H1 (cell line): ENCODE data around the gene BIK. TPM values are rescaled to one million over a fixed set of nuclear protein-coding genes. Genes with fewer than 3 reads are reported as not detected.

Experiments used
- ASH2L ChIP-seq: fragments of 200-600, 300-600 bp; sonication (generic); IDR thresholded peaks from one replicate; pipeline ENCODE4 v1.7.1; 2017; ENCODE audit warnings: low read length
- BACH1 ChIP-seq: IDR thresholded peaks from 2 replicates; pipeline ENCODE4 v1.6.1; 2012; ENCODE audit warnings: low read length, improper control_type of control experiment
- BCL11A ChIP-seq, 2 experiments: IDR thresholded peaks; one replicate each; pipeline ENCODE4 v1.6.1; 2011; ENCODE audit warnings: low read depth in 2 of 2, low read length in 2 of 2, mild to moderate bottlenecking in 2 of 2
- CEBPB ChIP-seq: IDR thresholded peaks from 2 replicates; pipeline ENCODE4 v1.6.1; 2012; ENCODE audit warnings: low read depth, low read length
- EZH2 ChIP-seq: fragments of 200-600 bp; sonication (generic); IDR thresholded peaks from 2 replicates; pipeline ENCODE4 v1.7.1; 2012; ENCODE audit warnings: low read depth, mild to moderate bottlenecking, moderate library complexity, low read length, inconsistent platforms; ENCODE audit not compliant: severe bottlenecking
- FOSL1 ChIP-seq: IDR thresholded peaks from 2 replicates; pipeline ENCODE4 v1.6.1; 2011; ENCODE audit warnings: mild to moderate bottlenecking, low read depth, low read length, moderate library complexity; ENCODE audit not compliant: insufficient read depth
- GTF2F1 ChIP-seq: IDR thresholded peaks from 2 replicates; pipeline ENCODE4 v1.6.1; 2012; ENCODE audit warnings: low read depth, low read length, improper control_type of control experiment, borderline replicate concordance
- JUN ChIP-seq: IDR thresholded peaks from 2 replicates; pipeline ENCODE4 v1.6.1; 2011; ENCODE audit warnings: low read depth, mild to moderate bottlenecking, improper control_type of control experiment, low read length
- KDM1A ChIP-seq: fragments of 200-600, 300-600 bp; sonication (generic); IDR thresholded peaks from 2 replicates; pipeline ENCODE4 v1.7.1; 2016; ENCODE audit warnings: mild to moderate bottlenecking, low read length, borderline replicate concordance
- NANOG ChIP-seq: IDR thresholded peaks from 2 replicates; pipeline ENCODE4 v1.6.1; 2011; ENCODE audit warnings: low read length, low read depth, mild to moderate bottlenecking, inconsistent platforms; ENCODE audit not compliant: insufficient read depth, poor library complexity, severe bottlenecking
- PHF8 ChIP-seq: fragments of 200-600 bp; sonication (generic); conservative IDR thresholded peaks from 2 replicates; pipeline ENCODE4 v1.7.1; 2012; ENCODE audit warnings: low read depth, mild to moderate bottlenecking, inconsistent platforms, low read length, moderate library complexity
- POLR2A ChIP-seq, 2 experiments: IDR thresholded peaks; 1 replicate in 1 of 2; 2 replicates in 1 of 2; pipeline ENCODE4 v1.6.1; 2011; ENCODE audit warnings: low read depth in 2 of 2, low read length in 2 of 2, mild to moderate bottlenecking in 2 of 2; ENCODE audit errors: control extremely low read depth in 1 of 2
- POU5F1 ChIP-seq: IDR thresholded peaks from 2 replicates; pipeline ENCODE4 v1.6.1; 2011; ENCODE audit warnings: low read depth, mild to moderate bottlenecking, low read length, moderate library complexity
- RBBP5 ChIP-seq: IDR thresholded peaks from 2 replicates; pipeline ENCODE4 v1.7.1; 2012; ENCODE audit warnings: low read depth, mild to moderate bottlenecking, inconsistent platforms, low read length, moderate library complexity, borderline replicate concordance
- SP4 ChIP-seq: IDR thresholded peaks from 2 replicates; pipeline ENCODE4 v1.6.1; 2012; ENCODE audit warnings: low read length, inconsistent platforms
- SUZ12 ChIP-seq: fragments of 200-600 bp; sonication (generic); IDR thresholded peaks from 2 replicates; pipeline ENCODE4 v1.6.1; 2012; ENCODE audit warnings: mild to moderate bottlenecking, inconsistent platforms, low read length, moderate library complexity, mixed read lengths
- TAF1 ChIP-seq: IDR thresholded peaks from 2 replicates; pipeline ENCODE4 v1.6.1; 2011; ENCODE audit warnings: mild to moderate bottlenecking, low read depth, low read length
- TCF12 ChIP-seq: IDR thresholded peaks from 2 replicates; pipeline ENCODE4 v1.6.1; 2011; ENCODE audit warnings: low read depth, mild to moderate bottlenecking, low read length
- YY1 ChIP-seq: IDR thresholded peaks from 2 replicates; pipeline ENCODE4 v1.6.1; 2011; ENCODE audit warnings: low read depth, mild to moderate bottlenecking, low read length
- ZNF274 ChIP-seq: IDR thresholded peaks from 2 replicates; pipeline ENCODE4 v1.7.0; 2012; ENCODE audit warnings: low read length, borderline replicate concordance; ENCODE audit errors: extremely low read depth
- polyA plus RNA-seq, 7 experiments: library from polyadenylated mRNA; depleted of rRNA in 3 of 7; stranded (reverse) in 5 of 7; unstranded in 2 of 7; fragments of >200 nt in 5 of 7; fragments of 200-250 nt in 2 of 7; gene quantifications; 1 replicate in 5 of 7; 2 replicates in 1 of 7; 4 replicates in 1 of 7; pipeline versions ENCODE4 v1.2.1 to v1.2.3, GENCODE V29; 2011 to 2013; ENCODE audit warnings: missing spikeins in 2 of 7, mixed read lengths in 2 of 7
- total RNA-seq: library from RNA; stranded (reverse); fragmentation: NEBNext Ultra II Directional; extraction: Animal tissue kit (Norgen Biotek cat#: 25700); gene quantifications from 2 replicates; pipeline ENCODE4 v1.2.1, GENCODE V29; 2021
- TF ChIP-seq, protein P1 (sequence below): IDR thresholded peaks from 2 replicates; pipeline ENCODE4 v1.6.1; 2011; ENCODE audit warnings: low read depth, mild to moderate bottlenecking, low read length; ENCODE audit not compliant: insufficient read depth
- TF ChIP-seq, protein P2 (sequence below): IDR thresholded peaks from 2 replicates; pipeline ENCODE4 v1.6.1; 2011; ENCODE audit warnings: low read length, improper control_type of control experiment
- TF ChIP-seq, protein P3 (sequence below): IDR thresholded peaks from 2 replicates; pipeline ENCODE4 v1.6.1; 2012; ENCODE audit warnings: inconsistent platforms

The BIK gene
- total and polyA plus RNA-seq, 2 of the 8 experiments (the other 6 are each of a cell fraction or from before 2014, with no cell fraction given): 3.3 to 5.5 TPM

DNA sequence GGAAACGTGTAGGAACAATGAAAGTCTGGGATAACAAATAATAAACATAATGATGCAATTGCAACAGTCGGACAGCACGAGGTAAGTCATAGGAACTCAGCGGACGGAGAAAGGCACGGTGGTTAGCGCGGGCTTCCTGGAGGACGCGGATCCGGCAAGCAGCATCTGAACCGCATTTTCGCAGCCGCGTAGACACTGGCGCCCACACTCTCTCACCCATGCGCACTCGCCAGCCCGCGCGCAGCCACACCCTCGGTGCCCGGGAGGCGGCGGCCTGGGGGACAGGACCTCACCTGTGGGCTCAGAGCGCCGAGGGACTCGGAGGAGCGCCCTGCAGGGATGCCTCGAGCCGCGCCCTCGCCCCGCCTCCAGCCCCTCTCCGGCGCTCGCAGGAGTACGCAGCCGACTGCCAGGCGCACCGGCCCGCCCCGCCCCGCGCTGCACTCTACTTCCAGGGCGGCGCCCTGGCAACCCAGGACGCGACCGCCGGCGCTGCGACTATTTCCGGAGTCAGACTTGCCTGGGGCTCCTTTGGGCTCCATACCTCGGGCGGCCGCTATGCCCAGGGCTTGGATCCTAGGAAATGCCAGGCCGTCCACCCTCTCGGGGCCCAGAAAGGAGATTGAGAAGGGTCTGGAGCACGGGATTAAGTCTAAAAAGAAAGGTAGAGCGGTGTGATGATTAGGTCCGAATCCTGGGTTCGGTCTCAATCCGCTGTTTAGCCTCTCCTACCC, 21.4 kb upstream of the BIK start, which contains the start of gene TTLL1 (continued):
- no peak for TF ChIP-seq BCL11A (IDR thresholded peaks at IDR 0.05; ENCODE audit: low read depth in 2 of 2, low read length in 2 of 2)
- peak in 1 of 2 experiments; percentile 62; a peak in 2 of 3 replicates for TF ChIP-seq POLR2A (IDR thresholded peaks at IDR 0.05; ENCODE audit: control extremely low read depth in 1 of 2, low read depth in 2 of 2, low read length in 2 of 2)
- TF ChIP-seq POU5F1: no peak
- no peak for TF ChIP-seq FOSL1
- peak; percentile 64 for TF ChIP-seq ASH2L
- peak; percentile 22; the same call in 1 of the 2 replicates for TF ChIP-seq YY1
- no peak for TF ChIP-seq ZNF274
- TF ChIP-seq BACH1: no peak
- TF ChIP-seq SUZ12: no peak
- TF ChIP-seq TCF12: no peak
- TF ChIP-seq, protein P1, sequence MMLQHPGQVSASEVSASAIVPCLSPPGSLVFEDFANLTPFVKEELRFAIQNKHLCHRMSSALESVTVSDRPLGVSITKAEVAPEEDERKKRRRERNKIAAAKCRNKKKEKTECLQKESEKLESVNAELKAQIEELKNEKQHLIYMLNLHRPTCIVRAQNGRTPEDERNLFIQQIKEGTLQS: no peak
- no peak for TF ChIP-seq EZH2
- TF ChIP-seq, protein P2, sequence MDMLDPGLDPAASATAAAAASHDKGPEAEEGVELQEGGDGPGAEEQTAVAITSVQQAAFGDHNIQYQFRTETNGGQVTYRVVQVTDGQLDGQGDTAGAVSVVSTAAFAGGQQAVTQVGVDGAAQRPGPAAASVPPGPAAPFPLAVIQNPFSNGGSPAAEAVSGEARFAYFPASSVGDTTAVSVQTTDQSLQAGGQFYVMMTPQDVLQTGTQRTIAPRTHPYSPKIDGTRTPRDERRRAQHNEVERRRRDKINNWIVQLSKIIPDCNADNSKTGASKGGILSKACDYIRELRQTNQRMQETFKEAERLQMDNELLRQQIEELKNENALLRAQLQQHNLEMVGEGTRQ: peak; percentile 77
- TF ChIP-seq PHF8: peak; percentile 73; the same call in 1 of the 2 replicates
- TF ChIP-seq GTF2F1: no peak
- peak; percentile 65 for TF ChIP-seq CEBPB
- peak; percentile 23 for TF ChIP-seq NANOG
- no peak for TF ChIP-seq JUN
- TF ChIP-seq TAF1: peak; percentile 66
- peak; percentile 38; the same call in 1 of the 2 replicates for TF ChIP-seq SP4
- TF ChIP-seq RBBP5: peak; percentile 73; the same call in 1 of the 2 replicates
- TF ChIP-seq, protein P3, sequence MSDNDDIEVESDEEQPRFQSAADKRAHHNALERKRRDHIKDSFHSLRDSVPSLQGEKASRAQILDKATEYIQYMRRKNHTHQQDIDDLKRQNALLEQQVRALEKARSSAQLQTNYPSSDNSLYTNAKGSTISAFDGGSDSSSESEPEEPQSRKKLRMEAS: peak; percentile 80
- TF ChIP-seq KDM1A: 0 out of 2 replicates have a peak, but pooled peaks have one; percentile 10
